Activated CD8-positive, alpha-beta memory T cell treated with anti-CD3 and anti-CD28 coated beads for 24 hours (primary cell): ENCODE data around the gene GAD2.

Experiments used
- DNase-seq: peaks from one replicate; pipeline ENCODE4 v3.0.0-alpha.2; 2020

GAD2 gene

DNA sequence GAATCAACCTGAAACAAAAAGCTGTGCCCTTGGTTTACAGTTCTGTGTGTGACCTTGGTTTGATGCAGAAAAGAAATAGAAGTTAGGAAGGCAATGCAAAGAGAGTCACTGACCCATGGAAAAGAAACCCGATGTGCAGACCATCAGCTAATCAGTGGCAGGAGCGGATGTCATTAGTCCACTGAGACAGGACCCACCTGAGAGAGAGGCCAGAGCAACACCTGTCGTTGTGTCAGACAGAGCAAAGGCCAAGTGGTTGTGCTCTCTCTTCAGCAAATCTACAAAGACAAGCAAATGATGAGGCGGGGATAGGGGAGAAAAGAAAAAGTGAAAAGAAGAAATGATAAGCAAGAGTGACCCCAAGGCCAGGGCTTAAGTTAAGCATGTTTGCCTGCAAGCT is 8.7 kb downstream of the GAD2 start:
- DNase-seq, result no peak

DNA sequence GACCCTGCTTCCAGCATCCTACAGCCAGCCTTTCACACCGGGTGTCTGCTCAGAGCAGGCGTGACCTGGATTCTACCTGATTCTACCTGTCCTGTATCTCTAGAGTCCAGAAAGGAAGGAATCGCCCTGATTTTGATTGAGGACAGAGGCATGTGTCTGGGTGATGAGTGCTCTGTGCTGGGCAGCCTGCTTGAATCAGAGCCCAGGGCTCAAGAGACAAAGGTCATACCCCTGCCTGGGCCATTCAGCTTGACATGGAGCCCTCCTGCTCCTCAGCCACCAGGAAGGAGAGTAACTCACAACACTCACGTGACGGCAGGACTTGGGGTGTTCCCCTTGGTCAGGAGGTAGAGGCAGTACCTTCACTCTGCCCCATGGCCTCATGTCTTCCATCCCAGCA is 11.2 kb downstream of the GAD2 start:
- DNase-seq, result no peak

DNA sequence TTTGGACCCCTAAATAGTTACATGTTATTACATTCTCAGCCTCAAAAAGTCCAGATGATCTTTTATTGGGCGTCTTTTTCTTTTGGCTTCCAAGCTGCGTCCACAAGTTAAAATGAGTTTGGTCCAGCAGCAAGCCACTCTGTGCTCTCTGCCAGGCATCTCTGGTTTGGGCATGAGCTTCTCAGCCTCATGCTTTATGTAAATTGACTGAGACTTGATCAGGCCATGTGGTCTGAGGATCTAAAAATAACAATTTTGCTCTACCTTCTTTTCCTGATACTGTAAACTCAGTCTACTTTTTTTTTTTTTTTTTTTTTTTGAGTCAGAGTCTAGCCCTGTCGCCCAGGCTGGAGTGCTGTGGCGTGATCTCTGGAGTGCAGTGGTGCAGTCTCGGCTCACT is 15.6 kb downstream of the GAD2 start:
- DNase-seq, result no peak

DNA sequence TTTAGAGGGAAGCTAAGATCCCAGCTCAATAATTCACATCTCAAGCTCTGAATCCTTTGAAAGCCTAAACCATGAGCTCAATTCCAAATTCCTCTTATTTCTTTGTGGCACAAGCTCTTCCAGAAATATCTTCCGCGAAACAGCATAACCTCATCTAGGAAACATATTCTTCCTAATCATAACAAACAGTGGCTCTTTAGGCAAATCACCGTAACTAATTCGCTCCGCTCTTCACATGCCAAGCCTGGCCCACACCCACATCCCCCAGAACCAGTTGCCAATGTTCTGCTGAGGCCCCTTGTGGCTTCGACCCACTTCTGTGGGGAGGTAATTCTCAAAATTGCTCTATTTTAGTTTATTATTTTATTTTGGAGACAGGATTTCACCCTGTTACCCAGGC is 19.2 kb downstream of the GAD2 start:
- DNase-seq, result no peak

DNA sequence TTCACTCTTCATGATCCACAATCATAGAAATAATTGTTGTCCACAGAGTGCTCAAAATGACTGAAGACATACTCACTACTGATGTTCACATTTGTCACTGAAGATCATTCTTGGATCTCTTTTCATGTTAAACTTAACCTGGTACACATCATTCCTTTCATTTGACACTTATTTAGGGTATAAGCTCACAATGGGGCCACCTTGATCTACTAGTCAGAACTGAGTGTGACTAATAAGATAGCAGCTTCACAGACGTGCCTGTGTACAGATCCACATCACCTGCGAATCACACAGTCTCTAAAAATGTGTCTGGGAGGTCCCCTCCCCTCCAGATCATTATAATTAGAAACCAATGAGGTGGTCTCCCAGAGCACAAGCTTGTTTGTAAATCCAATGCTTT is 21.8 kb downstream of the GAD2 start:
- DNase-seq, result no peak

DNA sequence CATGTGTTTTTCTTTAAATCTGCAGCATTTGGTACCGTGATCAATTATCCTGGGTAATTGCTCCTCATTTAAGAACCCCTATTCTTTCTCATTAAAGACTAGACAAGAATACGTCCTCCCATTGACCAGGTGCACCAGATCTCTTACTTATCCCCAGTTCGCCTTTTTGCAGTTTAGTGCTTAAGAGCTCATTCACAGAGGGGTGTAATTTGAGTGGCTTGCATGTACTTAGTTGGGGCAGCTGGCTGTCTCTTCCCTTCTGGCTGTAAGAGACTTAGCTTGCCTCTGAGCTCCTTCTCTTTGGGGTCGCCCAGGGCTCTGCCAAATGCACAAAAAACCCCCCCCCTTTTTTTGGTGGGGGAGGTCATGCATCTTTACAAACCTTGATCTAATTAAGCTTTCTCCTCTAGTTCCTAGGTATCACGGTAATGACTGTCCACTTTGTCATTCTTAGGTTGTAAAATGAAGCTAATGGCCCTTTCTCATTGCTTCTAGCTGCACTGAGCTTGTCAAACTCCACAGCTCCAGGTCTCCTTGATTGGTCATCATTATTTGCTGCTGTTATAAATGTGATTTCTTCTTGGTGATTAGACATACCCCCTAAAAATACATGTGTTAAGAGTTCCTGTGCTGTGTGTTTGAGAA is 26.3 kb downstream of the GAD2 start:
- DNase-seq, result no peak

DNA sequence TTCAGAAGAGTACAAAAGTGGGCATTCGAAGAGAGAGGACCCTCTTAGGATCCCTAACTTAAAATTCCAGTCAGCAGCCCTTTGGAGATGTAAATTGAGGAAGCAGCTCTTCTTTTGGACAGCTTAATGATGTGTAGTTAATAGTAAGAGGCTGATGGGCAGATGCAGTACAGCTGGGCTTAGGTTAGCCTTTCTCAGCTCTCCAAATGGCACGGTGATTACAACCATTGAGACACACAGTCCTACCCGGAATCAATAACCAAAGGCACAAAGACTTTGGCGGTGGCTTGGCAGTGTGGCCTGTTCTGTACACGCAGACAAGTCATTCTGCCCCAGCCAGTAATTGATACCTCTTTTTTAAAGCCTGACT is 26.8 kb downstream of the GAD2 start:
- DNase-seq, result no peak

DNA sequence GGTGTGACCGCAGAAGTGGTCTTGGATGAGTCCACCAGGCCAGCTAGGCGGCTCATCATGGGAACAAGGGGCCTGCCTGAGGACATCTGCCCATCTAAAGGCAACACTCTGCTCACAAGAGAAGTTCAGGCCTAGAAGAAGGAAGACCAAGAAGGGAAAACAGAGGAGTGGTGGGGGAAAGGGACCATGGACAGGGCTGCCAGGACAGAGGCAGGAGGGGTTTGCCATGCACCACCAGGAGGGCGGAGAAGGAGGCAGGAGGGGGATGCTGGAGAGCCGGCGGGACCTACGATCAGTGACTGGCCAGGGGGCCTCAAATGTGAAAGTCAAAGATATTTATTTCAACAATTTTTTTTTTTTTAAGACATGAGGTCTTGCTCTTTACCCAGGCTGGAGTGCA is 33.1 kb downstream of the GAD2 start:
- no peak for DNase-seq

DNA sequence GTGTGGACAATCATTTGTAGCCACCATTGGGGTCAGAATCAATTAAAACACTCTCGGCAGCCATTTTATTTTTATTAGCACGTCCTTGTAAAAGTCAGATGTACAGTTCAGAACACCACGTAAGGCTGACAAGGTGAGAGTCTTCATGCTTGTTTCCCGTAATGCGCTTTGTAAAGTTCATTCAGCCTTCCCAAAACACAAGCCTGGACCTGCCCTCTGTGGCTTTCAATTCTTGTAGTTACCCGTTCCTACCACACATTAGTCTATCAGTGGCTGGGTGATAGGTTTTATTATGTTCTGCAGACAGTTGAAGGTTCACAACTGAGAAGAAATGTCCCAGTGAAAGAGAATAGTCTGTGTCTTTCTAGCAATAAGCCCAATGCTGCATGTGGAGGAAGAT is 35.4 kb downstream of the GAD2 start:
- DNase-seq, result peak; percentile 4

DNA sequence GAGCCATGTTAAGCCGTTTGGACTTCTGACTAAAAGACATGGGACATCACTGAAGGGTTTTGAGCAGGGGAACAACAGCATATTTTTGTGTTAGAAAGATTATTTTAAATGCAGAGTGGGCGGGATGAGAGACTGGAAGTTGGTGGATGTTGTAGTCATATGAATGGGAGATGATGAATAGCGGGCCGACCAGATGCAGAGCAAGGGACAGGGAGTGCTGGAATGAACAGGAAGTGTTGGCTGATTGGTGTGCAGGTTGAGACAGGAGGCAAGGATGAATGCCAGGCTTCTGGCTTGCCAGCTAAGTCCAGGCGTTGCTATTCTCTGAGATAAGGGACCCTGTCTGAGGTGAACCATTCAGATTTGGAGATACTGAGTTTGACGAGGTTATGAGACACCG is 38.0 kb downstream of the GAD2 start:
- peak; percentile 17 for DNase-seq

DNA sequence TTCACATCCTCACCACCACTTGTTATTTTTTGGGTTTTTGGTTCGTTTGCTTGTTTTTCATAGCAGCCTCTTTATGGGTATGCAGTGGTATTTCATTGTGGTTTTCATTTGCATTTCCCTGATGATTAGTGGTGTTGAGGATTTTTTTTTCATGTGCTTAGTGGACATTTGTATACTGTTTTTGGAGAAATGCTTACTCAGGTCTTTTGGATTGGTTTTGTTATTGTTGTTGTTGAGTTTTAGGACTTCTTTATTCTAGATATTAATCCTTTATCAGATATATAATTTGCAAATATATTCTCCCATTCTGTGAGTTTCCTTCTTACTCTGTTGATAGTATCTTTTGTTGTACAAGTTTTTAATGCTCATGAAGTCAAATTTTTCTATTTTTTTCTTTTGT is 42.8 kb downstream of the GAD2 start:
- DNase-seq, result no peak

DNA sequence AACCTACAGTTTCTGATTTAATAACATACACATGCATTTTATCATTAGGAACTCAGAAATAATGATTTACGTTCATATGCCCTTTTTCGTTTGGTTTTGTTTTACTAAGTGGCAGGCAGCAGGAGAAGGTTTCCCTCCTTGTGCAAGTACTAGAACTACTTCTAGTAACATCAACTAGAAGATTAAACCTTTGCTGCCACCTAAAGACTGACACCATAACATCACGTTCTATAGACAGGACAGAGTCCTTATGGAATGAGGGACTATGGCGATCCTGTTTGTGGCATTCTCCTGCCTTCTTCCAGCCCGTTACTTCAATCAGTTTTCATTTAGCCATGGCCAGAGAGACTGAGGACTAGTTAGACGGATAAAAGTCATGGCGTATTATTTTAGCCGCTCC is 53.2 kb downstream of the GAD2 start:
- DNase-seq, result no peak

DNA sequence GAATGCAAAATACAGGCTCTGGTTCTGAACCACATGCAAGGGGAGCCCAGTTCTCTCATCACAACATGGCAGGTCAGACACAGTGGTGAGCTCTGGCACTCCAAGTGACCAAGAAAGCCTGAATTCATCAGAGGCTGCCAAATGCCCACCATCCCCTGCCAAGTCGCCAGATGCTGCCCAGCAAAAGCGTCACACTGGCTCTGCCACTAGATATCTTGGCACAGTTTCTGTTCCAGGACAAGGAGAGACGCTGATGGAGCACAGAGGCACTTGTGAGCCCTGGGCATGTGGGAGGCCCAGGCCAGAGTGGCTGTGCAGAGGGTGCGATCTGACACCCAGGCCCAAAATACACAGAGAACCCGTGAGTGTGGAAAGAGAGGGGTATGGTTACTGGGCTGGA is 57.8 kb downstream of the GAD2 start:
- DNase-seq, result no peak

DNA sequence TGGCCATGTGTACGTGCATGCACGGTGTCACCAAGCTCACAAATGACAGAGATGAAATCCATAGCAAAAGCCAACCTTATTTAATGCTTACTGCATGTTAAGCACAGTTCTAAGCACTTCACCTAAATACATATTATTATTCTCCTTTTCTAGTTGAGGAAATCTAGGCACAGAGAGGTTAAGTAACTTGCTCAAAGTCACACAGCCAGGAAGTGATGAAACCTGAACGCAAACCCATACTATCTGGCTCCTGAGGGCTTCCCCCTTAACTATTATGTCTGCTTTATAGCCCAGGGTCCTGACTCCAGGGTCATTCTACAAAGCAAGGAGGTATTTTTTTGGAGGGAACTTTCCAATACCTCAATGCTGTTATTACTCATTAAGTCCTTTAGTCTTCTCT is 61.7 kb downstream of the GAD2 start:
- no peak for DNase-seq

DNA sequence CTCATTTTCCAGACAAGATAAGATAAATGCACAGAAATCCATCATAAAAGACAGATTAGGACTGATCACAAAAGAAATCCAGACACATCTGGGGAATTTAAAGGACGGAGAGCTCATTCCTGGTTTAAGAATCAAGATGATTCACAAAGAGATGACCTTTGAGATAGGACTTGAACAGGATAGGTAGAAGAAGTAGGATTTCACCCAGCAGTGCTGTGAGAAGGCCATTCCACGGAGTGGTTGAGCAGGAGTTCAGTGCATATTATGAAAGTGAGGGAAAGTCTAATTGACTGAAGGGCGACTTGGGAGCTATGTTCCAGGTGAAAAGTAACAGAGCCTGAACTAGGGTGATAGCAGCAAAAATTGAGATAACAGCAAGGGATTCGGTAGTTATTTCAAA is 73.7 kb downstream of the GAD2 start:
- no peak for DNase-seq

DNA sequence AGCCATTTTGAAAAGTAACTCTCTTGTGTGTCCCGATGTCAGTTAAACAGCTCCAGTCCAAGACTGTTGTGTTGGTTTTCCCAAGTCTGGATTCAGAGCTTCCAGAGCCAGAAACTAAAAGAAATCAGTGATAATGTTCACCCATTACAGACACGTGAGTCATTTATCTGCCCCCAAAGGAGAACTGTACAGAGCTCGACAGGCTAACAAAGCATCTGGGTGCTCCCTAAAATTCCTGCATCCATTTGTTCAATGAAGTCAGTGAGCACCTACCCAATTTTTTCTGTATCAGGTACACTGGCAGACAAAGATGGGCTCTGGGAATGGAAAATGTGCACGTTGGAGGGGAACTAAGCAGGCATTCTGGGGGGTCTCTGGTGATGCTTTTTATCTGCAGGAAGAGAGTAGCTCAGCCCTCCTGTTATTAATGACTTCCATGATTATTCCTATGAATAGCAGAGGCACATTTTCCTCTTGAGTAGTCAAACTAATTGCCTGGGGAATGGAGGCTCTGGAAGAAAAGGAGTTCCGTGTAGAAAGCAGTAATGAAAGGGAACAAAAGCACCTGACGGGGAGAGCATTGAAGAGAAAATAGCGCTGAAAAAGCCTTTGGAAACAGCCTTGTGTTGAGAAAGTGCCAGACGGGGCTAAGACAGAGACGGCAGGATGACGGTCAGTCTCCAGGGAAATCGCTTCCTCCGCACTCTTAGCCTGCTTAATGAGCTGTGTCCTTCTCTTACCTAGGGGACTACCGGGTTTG is 75.3 kb downstream of the GAD2 start:
- no peak for DNase-seq

DNA sequence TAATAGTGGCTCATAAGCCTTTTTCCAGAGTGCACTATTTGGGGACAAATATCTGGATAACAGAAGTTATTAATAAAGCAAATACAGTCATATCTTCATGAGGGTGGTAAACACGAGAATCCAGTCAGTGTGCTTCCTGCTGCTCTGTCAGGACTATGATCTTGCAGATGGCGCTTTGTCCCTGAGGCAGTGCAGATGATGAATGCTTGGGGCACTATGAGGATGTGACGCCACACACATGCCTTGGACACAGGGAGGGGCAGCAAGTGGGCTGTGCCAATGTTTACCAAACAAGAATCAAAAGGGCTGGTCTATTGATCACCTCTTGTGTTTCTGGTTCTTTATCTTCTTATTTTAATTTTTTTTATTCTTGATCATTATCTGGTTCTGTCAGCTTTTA is 79.8 kb downstream of the GAD2 start:
- no peak for DNase-seq

DNA sequence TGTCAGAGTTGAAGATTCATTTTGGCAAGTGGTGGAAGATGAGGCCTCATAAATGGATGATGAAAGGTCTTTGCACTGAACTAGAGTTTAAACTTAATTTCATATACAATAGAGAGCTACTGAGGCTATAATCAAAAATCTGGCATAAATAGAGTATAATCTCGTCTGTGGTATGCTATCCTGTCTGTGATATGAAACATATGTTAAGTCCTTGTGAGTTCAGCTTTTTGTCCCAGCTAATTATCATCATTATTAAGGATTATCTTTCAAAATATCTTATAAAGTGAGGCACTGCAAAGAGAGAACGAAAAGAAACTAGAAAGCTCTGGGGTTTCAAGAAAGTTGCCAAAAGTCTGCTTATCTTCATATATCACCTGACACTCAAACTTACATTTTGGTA is 83.4 kb downstream of the GAD2 start:
- no peak for DNase-seq

DNA sequence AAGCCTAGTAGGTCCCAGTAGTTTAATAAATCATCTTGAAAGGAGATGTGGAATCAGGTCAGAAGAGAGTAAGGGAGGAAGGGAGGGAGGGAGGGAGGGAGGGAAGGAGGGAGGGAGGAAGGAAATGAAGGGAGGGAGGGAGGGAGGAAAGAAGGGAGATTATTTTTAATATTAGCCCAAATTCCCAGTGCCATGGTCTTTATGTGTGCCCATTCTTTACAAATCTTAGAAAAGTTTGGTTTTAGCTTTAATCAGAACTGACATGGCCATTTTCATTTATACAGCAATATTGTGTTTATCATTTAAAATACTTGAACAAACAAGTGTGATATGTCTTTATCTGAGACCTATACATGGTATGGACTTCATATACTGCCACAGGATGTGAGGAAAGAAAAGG is 86.8 kb downstream of the GAD2 start:
- DNase-seq, result no peak

DNA sequence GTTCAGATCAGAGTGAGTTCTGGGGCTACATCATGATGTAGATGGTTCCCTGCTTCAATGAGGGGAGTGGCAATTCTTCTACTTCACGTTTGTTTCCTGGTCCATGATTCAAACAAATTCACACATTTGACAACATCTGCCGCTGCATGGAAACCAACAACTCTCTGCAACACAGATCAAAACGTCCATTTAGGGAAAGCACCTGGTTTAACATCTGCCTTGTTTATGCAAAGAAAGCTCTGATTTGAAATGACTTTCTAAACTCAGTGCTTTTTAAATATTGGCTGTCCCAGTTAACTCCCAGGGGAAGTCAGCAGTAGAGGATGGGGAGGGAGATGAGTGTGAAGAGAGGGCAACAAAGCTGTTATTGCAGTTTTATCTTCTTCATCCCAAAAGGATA is 93.8 kb downstream of the GAD2 start:
- no peak for DNase-seq

DNA sequence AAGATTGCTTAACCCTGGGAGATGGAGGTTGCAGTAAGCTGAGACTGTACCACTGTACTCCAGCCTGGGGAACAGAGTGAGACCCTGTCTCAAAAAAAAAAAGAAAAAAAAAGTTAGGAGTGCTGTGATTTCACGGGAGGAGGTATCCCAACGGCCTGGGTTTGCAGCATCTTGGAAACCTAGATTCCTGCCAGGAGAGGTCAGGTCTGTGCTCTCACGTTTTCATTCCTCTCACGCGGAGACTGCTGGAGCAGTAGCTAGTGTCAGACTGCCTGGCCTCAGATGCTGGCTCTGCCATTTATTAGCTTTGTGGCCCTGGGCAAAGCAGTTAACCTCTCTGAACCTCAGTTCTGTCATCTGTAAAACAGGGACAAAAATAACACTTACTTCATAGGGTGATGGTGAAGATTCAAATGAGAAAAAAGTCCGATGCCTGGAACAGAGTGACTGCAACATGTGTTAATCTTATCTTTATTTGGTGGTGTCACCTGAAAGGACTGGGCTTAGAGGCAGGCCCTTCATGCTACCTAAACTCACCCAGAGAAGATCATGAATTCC is 94.9 kb downstream of the GAD2 start:
- no peak for DNase-seq

DNA sequence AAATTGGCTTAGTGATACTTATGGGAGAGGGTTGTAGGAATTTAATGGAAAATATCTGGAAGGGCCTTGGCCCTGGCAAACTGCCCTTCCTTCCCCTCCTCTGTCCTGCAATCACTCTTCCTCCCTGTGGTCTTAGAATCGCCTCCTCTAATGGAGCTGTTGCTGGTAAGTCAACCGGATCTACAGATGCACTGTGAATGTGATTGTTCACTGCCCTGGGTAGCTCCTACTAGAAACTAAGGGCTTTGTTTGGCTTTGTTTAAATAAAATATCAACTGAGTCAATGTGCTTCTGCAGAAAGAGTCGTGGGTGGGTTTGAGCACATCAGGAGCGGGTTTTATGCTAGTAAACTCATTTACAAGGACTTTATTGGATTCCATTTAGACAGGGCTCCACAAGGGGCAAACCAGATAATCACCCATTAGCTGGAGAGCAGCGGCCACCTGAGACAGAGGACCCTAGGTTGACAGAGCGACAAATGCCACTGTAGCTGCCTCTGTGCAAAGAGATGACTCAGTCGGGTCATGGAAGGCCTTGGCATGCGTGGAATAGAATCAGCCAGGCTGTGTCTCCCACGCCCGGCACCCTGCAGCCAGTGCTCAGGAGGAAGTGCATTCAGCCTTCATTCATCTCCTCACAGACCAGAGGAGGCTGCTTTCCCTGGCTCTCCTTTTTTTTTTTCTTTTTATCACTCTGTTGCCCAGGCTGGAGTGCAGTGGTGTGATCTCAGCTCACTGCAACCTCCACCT is 97.9 kb downstream of the GAD2 start:
- no peak for DNase-seq

DNA sequence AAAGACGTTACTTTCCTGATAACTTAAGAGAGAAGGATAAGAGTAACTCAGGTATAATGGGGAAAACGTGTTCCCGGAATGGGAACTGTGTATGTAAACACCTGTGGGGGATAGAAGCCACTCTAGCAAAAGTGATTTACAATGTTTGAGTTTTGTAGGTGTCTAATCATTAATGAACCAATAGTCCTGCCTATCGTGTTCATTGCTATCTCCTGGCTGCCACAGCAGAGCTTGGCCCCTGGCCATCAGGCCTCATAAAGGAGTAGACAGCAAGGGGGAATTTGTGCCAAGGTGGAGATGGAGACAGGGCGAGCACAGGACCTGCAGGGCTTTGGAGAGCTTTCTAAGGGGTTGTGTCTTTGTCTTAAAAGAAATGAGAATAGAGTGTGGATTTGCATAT is 102.1 kb downstream of the GAD2 start:
- no peak for DNase-seq

DNA sequence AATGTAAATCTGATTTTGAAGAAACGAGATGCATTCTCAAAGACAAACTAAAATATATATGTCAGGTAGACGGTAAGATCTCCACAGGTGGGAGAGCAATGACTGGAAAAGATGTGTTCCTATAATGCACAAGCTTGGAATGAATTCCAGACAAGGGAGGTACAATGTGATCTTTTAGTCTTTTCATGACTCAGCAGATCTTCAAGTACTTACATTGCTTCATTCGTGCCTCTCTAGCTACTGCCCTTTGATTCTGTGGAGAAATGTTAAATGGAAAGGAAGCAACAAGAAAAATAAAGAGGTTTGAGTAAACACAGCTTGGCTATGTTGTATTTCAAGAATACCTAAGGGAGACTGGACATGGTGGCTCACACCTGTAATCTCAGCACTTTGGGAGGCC is 106.6 kb downstream of the GAD2 start:
- no peak for DNase-seq
